NCI-H69 (cell line): Measurements from ENCODE around the gene KSR1.
A peak's percentile ranks its signal among the peaks of the same experiment; 100 is the strongest.

Experiments used
- DNase-seq: peaks from one replicate; lab custom pipeline; 2025; lab: John Stamatoyannopoulos, UW

KSR1 gene

GRCh38 chr17:27473748-27474609, 17.7 kb downstream of the KSR1 start:
- peak; percentile 52 for DNase-seq

- DNase-seq: peak; percentile 66
Observed at GRCh38 chr17:27475070-27475673, 18.9 kb downstream of the KSR1 start.

GRCh38 chr17:27475981-27476895, 20.0 kb downstream of the KSR1 start:
- DNase-seq: peak; percentile 56

GRCh38 chr17:27477050-27477888, 21.0 kb downstream of the KSR1 start:
- DNase-seq: no peak

GRCh38 chr17:27477971-27478684, 21.9 kb downstream of the KSR1 start:
- peak; percentile 13 for DNase-seq

GRCh38 chr17:27478901-27479538, 22.8 kb downstream of the KSR1 start:
- no peak for DNase-seq

- no peak for DNase-seq
Observed at GRCh38 chr17:27479838-27480237, 23.6 kb downstream of the KSR1 start.

GRCh38 chr17:27480699-27481098, 24.5 kb downstream of the KSR1 start:
- no peak for DNase-seq

- DNase-seq: no peak
Observed at GRCh38 chr17:27481327-27481726, 25.1 kb downstream of the KSR1 start.

- DNase-seq: peak; percentile 16
Observed at GRCh38 chr17:27485125-27485524, 28.9 kb downstream of the KSR1 start.

GRCh38 chr17:27485716-27486495, 29.7 kb downstream of the KSR1 start:
- DNase-seq: no peak

- DNase-seq: no peak
Observed at GRCh38 chr17:27486741-27487140, 30.5 kb downstream of the KSR1 start.

- DNase-seq: no peak
Observed at GRCh38 chr17:27488231-27488630, 32.0 kb downstream of the KSR1 start.

GRCh38 chr17:27489045-27489715, 32.9 kb downstream of the KSR1 start:
- peak; percentile 54 for DNase-seq

GRCh38 chr17:27490391-27490790, 34.1 kb downstream of the KSR1 start:
- peak; percentile 73 for DNase-seq

GRCh38 chr17:27491713-27492190, 35.5 kb downstream of the KSR1 start:
- DNase-seq: peak; percentile 80

- DNase-seq: no peak
Observed at GRCh38 chr17:27492470-27492869, 36.2 kb downstream of the KSR1 start.

- DNase-seq: no peak
Observed at GRCh38 chr17:27493088-27493487, 36.8 kb downstream of the KSR1 start.
